HG03039 (cell line): ENCODE data around the gene FAM186B.

Source experiments
- ATAC-seq: cut with Tn5 transposase; IDR thresholded peaks from one replicate; pipeline ENCODE4 v1.9.1; 2021; ENCODE audit warnings: mild to moderate bottlenecking, moderate library complexity; ENCODE audit not compliant: unreplicated experiment

The FAM186B gene

GRCh38 chr12:49540229-49541139 is 65.0 kb downstream of the FAM186B start:
- no peak for ATAC-seq

- ATAC-seq, result no peak
These were observed 65.8 kb downstream of the FAM186B start for GRCh38 chr12:49539406-49540228.

GRCh38 chr12:49538510-49539403 is 66.7 kb downstream of the FAM186B start, which contains the start of gene KCNH3:
Gene KCNH3, plus strand, starts transcription at chr12:49539030. Its CDS starts 387 bp downstream, at chr12:49539417.
- peak; percentile 43 for ATAC-seq

GRCh38 chr12:49537752-49538509 is 67.5 kb downstream of the FAM186B start:
- no peak for ATAC-seq
